GM21786 (cell line): ENCODE results near the gene XIRP1.
"Not testable (repeated sequence)": the region's sequence is repeated elsewhere in the genome, so short reads cannot be mapped to it uniquely, and the experiment has no call there.

ENCODE experiments used
- ATAC-seq: cut with Tn5 transposase; IDR thresholded peaks from one replicate; pipeline ENCODE4 v1.9.1; 2021; ENCODE audit not compliant: unreplicated experiment

Gene XIRP1

GRCh38 chr3:39192490-39193092 is at the start of gene XIRP1:
Gene XIRP1 (minus strand): TSS chr3:39192595. CDS start chr3:39189445, 3,150 bp downstream.
- peak; percentile 52 for ATAC-seq

GRCh38 chr3:39241561-39241960 is 49.2 kb upstream of the XIRP1 start:
- no peak for ATAC-seq

GRCh38 chr3:39237027-39237426 is 44.6 kb upstream of the XIRP1 start:
- no peak for ATAC-seq

- ATAC-seq = no peak
These were observed 42.3 kb upstream of the XIRP1 start for GRCh38 chr3:39234651-39235050.

GRCh38 chr3:39232859-39233258 is 40.5 kb upstream of the XIRP1 start:
- ATAC-seq = no peak

- ATAC-seq = no peak
These were observed 38.1 kb upstream of the XIRP1 start for GRCh38 chr3:39230453-39230852.

- ATAC-seq = no peak
These were observed 36.1 kb upstream of the XIRP1 start for GRCh38 chr3:39228496-39228895.

- ATAC-seq = not testable (repeated sequence)
These were observed 35.2 kb upstream of the XIRP1 start for GRCh38 chr3:39227596-39227995.

- ATAC-seq = peak; percentile 68
These were observed 33.8 kb upstream of the XIRP1 start for GRCh38 chr3:39226106-39226741.

GRCh38 chr3:39224288-39224687 is 31.9 kb upstream of the XIRP1 start:
- no peak for ATAC-seq

- no peak for ATAC-seq
These were observed 30.5 kb upstream of the XIRP1 start for GRCh38 chr3:39222939-39223338.

GRCh38 chr3:39222462-39222861 is 30.1 kb upstream of the XIRP1 start:
- ATAC-seq = no peak

- no peak for ATAC-seq
These were observed 28.7 kb upstream of the XIRP1 start for GRCh38 chr3:39221141-39221530.

GRCh38 chr3:39220407-39221140 is 28.2 kb upstream of the XIRP1 start:
- ATAC-seq = no peak

- ATAC-seq = no peak
These were observed 27.3 kb upstream of the XIRP1 start for GRCh38 chr3:39219702-39220101.

- ATAC-seq = peak; percentile 97
These were observed 23.9 kb upstream of the XIRP1 start for GRCh38 chr3:39216176-39216790.

- ATAC-seq = no peak
These were observed 21.2 kb upstream of the XIRP1 start for GRCh38 chr3:39213613-39214012.

GRCh38 chr3:39212665-39213064 is 20.3 kb upstream of the XIRP1 start:
- ATAC-seq = no peak

GRCh38 chr3:39211332-39212130 is 19.1 kb upstream of the XIRP1 start:
- ATAC-seq = no peak

- ATAC-seq = no peak
These were observed 17.7 kb upstream of the XIRP1 start for GRCh38 chr3:39210078-39210477.
